HG03039 (cell line): ENCODE data around the gene SPSB1.
"Not testable (repeated sequence)": the region's sequence is repeated elsewhere in the genome, so short reads cannot be mapped to it uniquely, and the experiment has no call there.

Source experiments
- ATAC-seq: cut with Tn5 transposase; IDR thresholded peaks from one replicate; pipeline ENCODE4 v1.9.1; 2021; ENCODE audit warnings: mild to moderate bottlenecking, moderate library complexity; ENCODE audit not compliant: unreplicated experiment

The SPSB1 gene

DNA sequence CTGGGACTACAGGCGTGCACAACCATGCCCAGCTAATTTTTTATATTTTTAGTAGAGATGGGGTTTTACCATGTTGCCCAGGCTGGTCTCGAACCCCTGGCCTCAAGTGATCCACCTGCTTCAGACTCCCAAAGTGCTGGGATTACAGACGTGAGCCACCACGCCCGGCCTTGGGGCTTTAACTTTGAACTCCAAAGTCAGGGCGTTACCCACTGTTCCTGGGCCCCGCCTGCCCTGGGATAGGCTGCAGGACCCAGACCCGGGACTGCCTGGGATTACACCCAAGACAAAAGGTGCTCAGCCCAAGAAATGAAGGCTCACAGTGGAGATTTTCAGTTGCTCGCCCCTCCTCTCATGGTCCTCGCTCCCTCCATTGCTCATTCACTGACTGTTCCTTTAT, 92.7 kb downstream of the SPSB1 start:
- not testable (repeated sequence) for ATAC-seq

DNA sequence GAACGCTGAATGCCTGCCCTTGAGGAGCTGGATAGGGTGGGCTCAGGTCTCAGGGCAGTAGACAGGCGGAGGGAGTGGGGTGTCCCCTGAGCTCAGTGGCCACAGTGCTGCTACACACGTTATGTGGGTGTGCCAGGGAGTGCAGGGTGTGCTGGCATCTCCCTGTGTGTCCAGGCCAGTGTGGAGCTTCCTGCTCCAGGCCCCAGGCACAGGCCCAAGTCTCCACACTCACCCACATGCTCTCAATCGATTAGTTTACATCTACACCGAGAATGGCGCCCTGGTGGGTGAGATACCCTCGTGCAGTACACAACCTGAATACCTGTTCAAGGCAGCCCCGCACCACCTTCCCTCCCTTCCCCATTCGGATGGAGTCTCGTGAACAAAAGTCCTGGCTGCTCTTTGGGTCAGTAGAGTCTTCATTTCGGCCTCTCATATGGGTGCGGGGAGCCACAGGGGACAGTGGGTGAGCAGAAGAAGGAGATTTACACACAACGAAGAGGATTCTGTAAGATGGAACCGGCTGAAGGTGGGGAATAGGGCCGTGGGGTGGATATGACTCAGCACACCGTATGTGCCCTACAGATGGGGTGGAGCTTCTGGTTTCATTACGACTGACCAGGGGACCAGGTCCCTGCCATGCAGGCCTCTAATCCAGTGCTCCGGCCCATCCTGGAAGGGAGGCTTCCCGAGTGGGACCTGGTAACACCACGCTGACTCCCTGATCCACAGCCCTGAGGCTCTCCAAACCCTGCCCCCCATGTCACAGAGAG, 93.3 kb downstream of the SPSB1 start:
- no peak for ATAC-seq

- ATAC-seq, result no peak
Measured at GRCh38 chr1:9388335-9389180, 95.9 kb downstream of the SPSB1 start.

GRCh38 chr1:9389968-9390367, 97.3 kb downstream of the SPSB1 start:
- ATAC-seq, result no peak

DNA sequence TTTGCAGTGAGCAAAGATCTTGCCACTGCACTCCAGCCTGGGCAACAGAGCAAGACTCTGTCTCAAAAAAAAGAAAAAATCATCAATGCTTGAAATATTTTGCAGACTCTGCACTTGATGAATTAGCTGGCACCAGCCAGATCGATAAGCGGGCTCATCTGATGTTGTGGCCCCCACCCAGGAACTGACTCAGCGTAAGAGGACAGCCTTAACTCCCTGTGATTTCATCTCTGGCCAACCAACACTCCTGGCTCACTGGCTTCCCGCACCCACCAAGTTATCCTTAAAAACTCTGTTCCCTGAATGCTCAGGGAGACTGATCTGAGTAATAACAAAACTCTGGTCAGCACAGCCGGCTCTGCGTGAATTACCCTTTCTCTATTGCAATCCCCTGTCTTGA, 98.9 kb downstream of the SPSB1 start:
- no peak for ATAC-seq

DNA sequence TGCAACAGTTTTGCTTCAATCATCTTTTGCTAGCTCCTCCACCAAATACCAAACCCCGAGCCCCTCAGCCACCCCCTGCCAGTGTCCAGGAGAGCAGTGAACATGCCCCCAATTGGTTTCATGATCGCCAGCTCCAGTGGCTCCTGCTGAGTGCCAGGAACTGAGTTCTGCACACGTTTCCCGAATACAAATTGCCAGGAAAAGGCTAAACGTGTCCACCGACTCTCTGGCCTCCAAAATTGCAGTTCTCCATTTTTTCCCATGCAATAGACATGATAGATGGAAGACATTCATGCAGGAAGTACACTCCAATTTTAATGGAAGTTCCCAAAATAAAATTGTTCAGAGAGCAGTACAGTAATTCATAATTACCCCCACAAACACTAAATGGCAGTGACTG, 101.3 kb downstream of the SPSB1 start:
- ATAC-seq, result no peak

GRCh38 chr1:9395018-9395417, 102.3 kb downstream of the SPSB1 start:
- ATAC-seq, result no peak

DNA sequence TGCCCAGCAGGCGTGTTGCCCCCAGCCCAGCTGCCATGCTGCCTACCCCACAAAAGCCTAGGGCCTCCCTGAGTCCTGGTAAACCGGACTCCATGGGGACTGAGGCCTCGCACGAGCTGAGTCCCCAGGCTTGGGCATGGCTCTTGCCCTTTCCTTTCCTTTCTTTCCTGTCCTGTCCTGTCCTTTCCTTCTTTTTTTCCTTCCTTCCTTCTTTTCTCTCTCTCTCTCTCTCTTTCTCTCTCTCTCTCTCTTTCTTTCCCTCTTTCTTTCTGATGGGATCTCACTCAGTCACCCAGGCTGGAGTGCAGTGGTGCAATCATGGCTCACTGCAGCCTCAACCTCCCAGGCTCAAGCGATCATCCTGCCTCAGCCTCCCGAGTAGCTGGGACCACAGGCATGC, 104.4 kb downstream of the SPSB1 start:
- no peak for ATAC-seq

DNA sequence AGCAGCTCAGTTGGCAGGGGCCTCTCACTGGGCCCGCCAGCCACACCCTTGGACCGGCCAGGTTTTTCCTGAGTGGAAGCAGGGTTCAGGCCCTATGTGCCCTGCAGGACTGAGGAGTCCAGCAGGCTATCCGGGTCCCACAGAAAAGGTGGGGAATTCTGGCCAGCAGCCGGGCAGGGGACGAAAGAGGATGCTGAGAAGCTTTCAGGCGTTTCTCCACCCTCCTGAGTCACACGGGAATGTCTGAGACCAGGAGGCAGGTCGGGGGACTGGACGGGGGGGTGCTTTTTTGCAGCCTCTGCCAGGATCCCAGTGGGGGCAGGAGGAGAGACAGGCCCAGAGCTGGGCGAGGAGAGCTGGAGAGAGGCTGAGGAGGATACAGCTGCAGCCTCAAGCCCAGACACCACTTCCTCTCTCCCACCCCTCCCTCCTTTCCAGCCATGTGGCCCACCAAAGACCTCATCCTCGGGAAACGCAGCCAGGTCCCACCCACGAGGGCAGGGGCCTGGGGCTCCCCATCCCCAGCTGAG, 105.4 kb downstream of the SPSB1 start:
- ATAC-seq, result no peak

DNA sequence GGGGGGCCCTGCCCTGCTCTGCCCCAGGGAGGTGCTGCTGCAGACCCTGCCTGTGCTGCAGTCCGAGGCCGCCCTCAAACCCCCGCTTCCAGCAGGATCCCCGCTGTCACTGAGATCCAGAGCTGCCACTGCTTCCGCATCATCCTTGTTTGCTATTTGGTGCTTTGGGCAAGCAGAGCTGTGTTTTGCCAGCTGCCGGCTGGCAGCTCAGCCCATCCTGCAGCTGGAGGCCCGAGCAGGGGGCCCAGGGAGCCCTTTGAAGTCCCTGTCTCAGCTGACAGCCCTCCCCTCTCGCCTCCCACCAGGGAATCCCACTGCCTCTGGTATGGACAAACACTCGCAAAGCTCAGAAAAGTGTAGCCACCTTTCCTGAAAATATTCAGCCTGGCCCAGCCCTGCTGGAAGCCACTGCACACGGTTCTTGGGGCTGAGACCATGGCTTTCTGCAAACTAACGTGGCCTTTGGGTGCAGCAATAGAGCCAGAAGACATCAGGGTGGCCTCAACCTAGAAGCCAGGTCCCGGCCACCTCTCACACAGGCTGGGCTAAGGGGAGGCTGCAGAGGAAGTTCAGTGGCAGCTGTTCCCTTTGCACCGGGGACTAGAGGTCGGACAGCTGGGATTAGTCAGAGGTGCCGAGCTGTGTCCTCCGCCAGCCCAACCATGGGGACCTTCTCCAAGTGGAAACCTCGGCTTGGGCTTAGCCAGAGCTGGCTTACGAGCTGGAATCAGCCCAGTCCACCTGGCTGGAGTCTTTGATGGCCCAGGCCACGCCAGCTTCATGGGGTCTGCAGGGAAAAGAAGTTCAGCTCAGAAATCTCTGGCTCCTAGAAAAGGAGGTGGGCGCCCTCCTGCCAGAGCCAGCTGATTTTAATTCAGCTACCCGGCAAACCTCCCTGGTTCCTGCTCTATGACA, 107.1 kb downstream of the SPSB1 start:
- no peak for ATAC-seq

DNA sequence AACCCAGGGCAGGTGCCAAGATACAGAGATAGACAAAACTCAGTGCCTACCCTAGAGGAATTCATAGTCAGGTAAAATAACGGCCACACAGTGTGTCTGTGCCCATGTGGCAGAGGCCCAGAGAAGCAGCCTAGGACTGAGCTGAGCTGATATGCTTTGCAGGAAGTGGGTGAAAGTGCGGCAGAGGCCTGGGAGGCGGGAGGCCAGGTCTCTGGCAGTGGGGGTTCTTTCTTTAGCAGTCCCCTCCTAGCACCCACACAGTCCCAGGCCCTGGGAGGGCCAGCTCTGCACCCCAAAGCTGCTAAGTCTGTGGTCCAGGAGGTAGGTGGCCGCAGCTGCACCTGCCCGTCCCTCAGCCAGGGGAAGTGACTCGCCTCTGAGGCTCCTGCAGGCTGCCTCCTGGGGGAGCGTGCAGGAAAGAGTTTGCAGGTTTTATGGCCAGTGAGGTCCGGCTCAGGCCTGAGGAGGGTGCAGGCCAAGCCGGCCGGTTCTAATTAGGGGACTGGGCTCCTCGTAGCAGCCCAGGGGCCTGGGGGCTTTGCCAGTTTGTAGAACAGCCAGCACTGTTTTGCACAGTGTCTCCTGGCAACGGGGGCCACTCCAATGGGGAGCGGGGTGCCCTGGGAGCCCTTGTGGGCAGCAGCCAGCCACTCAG, 107.9 kb downstream of the SPSB1 start:
- no peak for ATAC-seq

DNA sequence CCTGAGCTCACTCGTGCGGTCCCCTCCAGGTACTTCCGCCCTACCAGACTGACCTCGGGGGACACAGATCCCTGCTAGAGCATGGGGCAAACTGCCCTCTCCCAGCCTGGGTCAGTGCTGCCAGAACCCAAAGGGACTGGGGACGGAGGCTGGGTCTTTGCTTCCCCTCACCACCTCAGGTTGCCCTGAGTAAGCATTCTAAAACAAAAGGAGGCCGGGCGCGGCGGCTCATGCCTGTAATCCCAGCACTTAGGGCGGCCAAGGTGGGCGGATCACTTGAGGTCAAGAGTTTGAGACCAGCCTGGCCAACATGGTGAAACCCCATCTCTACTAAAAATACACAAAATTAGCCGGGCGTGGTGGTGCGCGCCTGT, 108.4 kb downstream of the SPSB1 start:
- no peak for ATAC-seq

DNA sequence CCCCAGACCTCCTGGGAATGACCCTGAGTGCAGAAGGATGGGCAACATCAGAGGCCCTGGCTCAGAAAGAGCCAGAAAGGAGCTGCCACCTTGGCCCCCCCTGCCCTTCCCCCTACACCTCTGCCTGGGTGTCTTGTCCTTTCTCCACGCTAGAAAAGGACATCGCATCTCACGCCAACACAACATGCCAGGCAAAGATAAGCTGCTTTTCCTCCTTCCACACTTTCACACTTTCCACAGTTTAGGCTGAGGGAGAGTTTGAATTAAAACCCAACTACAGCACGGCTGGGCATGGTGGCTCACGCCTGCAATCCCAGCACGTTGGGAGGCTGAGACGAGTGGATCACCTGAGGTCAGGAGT, 109.5 kb downstream of the SPSB1 start:
- ATAC-seq, result no peak

- ATAC-seq, result no peak
Measured at GRCh38 chr1:9402717-9403225, 110.1 kb downstream of the SPSB1 start.

DNA sequence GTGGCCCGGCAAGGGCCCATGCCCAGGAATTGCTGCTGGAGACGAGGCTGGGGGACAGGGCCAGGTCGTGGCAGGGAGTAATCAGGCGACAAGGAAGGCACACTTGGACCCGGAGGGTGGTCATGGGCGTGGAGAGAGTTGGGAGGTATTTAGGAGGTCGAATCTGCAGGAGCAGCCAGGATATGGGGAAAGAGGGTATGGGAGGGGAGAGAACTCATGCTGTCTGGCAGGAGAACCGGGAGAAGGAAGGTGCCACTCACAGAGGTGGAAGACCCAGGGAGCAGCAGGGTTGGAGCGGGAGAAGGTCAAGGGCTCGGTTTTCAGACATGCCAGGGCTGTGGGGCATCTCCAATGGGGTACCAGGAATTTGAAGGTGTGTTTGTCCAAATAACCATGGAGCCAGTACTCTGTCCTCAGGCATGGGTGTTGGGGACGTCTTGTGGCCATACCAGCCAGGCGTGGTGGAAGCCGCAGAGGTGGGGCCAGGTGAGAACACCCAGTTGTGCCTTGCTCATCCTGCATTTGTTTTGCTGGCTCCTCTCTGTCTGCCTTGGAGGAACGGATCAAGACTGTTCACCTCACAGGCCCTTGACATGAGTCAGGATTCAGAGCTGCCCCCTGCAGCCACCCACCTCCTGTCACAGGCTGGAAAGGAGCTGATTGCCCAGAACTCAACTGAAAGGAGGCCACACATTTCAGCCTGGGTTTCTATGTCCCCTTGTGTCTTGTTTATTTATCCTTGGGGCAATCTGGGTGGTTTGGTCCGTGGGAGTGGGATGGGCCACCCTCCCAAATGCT, 111.6 kb downstream of the SPSB1 start:
- ATAC-seq, result no peak

DNA sequence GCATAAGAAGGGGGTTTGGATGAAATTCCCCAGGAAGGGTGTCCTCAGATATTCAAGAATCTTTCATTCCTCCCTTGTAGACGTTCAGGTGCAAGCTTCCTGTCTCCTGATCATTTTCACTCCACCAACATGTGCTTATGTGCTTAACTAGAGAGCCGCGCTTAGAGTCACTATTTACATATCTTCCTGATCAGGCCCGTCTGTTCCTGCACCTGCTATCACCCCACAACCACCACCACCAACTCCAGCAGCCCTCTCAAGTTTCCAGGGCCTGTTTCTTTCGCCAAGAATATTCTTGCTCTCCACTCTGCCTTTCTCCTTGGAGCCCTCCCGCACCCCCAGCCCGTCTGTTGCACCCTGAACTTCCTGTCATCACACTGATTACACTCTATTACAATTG, 113.4 kb downstream of the SPSB1 start:
- ATAC-seq, result no peak

- ATAC-seq, result no peak
Measured at GRCh38 chr1:9410737-9411297, 118.1 kb downstream of the SPSB1 start.

GRCh38 chr1:9413071-9413876, 120.6 kb downstream of the SPSB1 start:
- peak; percentile 52 for ATAC-seq

- no peak for ATAC-seq
Measured at GRCh38 chr1:9413877-9414213, 121.2 kb downstream of the SPSB1 start.
